ENCODE results near the gene FAM240A. TPM values are rescaled to one million over a fixed set of nuclear protein-coding genes. Genes with fewer than 3 reads are reported as not detected.
A peak's percentile ranks its signal among the peaks of the same experiment; 100 is the strongest.
"Not testable (repeated sequence)": the region's sequence is repeated elsewhere in the genome, so short reads cannot be mapped to it uniquely, and the experiment has no call there.

The FAM240A gene
- not detected in 2 replicates for total RNA-seq (2014; rRNA removed; shearing (Covaris generic))

DNA sequence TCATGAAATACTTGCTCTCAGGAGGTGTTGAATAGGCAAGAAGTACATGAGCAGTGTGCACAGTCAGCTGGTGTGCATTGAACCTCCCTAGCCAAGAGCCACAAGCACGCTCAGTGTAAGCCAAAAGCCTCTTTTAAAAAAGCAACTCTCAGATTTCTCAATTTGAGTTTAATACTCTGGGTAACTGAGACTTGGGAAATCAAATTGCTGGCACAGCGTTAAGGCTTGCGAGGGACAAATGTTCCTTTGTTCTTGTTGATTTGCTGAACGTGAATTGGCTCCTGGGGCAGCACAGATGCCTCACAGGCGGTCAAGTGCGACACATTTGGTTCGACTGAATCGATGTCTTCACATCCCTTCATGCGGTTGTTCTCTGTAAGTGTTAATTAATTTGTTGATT, at the start of gene FAM240A:
Gene FAM240A (plus strand): TSS at position 202 of the 400 bp plus-strand sequence. CDS start 159 bp downstream, at position 361.
- no peaks in the 10 kb centered on the region for H3K27me3 ChIP-seq
- no peaks in the 10 kb centered on the region for H3K9me3 ChIP-seq (replicated peaks)
- no peak within 1 kb of the TSS for H3K4me3 ChIP-seq
- DNase-seq, result peak in 1 of 2 experiments; percentile 49
- no peaks in the 10 kb centered on the region for H3K36me3 ChIP-seq
- peaks cover 4% of the 10 kb centered on the region; the same call in 1 of the 2 replicates for H3K4me1 ChIP-seq
- no peak within 1 kb of the TSS for H3K27ac ChIP-seq

GRCh38 chr3:46564190-46565021, 47.9 kb upstream of the FAM240A start:
- H3K4me3 ChIP-seq, result no peak overlapping the region
- H3K36me3 ChIP-seq, result no peaks in the 10 kb centered on the region
- DNase-seq, result no peak

DNA sequence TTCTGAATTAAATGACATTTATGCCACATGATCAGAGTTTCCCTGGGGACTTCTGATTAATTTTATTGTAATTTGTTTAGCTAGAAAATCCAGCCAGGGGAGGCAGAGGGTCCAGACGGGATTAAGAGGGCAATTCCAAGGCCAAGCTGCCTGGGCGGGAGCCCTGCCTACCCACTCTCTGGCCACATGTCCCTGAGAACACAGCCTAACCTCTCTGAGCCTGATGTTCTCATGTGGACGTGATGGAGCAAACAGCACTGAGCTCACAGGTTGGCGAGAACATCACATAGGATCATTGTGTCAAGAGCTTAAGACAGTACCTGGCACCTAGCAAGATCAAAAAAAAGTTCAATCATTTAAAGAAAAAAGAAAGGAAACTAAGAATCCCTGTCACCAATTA, 47.2 kb upstream of the FAM240A start:
- Histone ChIP-seq H3K27ac (no peak overlapping the region), H3K36me3 (no peaks in the 10 kb centered on the region), H3K4me1 (no peaks in the 10 kb centered on the region), H3K9me3 (replicated peaks) (no peaks in the 10 kb centered on the region), H3K27me3 (no peaks in the 10 kb centered on the region), H3K4me3 (no peak overlapping the region)
- no peak for DNase-seq

More at GRCh38 chr3:46564190-46565021, 47.9 kb upstream of the FAM240A start:
- H3K4me1 ChIP-seq, result no peaks in the 10 kb centered on the region
- no peak overlapping the region for H3K27ac ChIP-seq
- H3K27me3 ChIP-seq, result no peaks in the 10 kb centered on the region
- no peaks in the 10 kb centered on the region for H3K9me3 ChIP-seq (replicated peaks)

DNA sequence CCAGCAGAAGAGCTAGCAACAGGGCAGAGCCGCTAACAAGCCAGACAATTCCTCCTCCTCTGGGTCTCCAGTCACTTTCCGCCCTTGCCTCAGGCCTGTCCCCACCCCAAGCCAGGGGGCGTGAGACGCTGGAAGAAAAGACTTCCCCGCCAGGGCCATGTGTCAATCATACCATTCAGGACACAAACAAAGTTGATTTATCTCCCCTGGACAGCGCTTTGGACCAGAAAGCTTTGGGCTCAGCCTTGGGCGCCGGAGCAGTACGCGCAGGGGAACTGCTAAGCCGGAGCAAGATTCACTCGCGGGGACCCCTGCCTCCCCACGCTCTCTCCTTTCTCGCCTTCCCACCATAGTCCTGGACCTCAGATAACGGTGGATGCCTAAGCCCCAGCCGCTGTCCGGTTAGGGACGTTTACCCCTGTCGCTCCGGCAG, 46.7 kb upstream of the FAM240A start:
- DNase-seq, result no peak
- H3K9me3 ChIP-seq (replicated peaks), result no peaks in the 10 kb centered on the region
- H3K4me3 ChIP-seq, result no peak overlapping the region
- H3K27ac ChIP-seq, result no peak overlapping the region
- H3K4me1 ChIP-seq, result no peaks in the 10 kb centered on the region
- no peaks in the 10 kb centered on the region for H3K36me3 ChIP-seq
- H3K27me3 ChIP-seq, result no peaks in the 10 kb centered on the region

- H3K27ac ChIP-seq, result no peak within 1 kb of the TSS
These were observed 46.2 kb upstream of the FAM240A start, which contains the start of gene LRRC2 for GRCh38 chr3:46566040-46566641. LRRC2 (minus strand) TSS chr3:46566302; CDS start chr3:46551591, 14,711 bp downstream.

DNA sequence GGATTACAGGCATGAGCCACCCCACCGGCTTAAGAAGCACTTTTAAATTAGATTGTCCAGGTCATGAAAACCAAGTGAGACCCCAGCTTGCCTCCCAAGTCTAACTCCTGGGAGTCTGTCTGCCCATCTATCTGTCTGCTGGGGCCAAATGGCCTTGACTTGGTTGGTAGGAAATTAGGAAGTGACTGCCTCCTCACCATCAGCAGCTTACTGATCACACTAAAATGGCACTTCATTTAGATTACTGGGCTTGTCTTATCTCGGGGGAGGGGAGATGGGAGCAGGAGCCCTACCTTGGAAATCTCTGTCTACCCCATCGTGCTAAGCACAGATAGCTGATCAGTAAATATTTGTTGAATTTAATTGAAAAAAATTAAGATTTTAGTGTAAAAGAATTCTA, 40.6 kb upstream of the FAM240A start:
- Histone ChIP-seq H3K9me3 (replicated peaks) (no peaks in the 10 kb centered on the region), H3K36me3 (no peaks in the 10 kb centered on the region), H3K4me1 (no peaks in the 10 kb centered on the region), H3K27ac (no peak overlapping the region), H3K27me3 (no peaks in the 10 kb centered on the region), H3K4me3 (no peak overlapping the region)
- DNase-seq, result no peak

More at GRCh38 chr3:46566040-46566641, 46.2 kb upstream of the FAM240A start, which contains the start of gene LRRC2:
- Histone ChIP-seq H3K9me3 (replicated peaks) (no peaks in the 10 kb centered on the region), H3K4me1 (no peaks in the 10 kb centered on the region), H3K27me3 (no peaks in the 10 kb centered on the region), H3K36me3 (no peaks in the 10 kb centered on the region), H3K4me3 (no peak within 1 kb of the TSS)
- no peak for DNase-seq

DNA sequence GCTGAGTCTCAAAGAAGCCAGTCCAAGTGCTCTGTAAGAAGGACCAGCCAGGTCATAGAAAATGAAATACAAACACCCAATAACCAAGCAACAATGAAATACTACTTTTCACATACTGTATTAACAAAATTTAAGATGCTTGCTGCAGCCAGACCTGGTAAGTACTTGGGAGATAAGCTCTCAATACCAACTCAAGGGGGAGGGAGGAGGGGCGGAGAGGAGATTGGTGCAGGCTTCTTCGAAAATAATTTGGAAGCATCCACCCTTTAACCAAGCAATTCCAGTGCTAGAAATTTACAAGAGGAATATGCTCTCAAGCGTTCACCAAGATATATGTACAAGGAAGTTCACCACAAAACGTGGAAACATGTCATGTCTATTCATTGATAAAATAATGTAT, 38.6 kb upstream of the FAM240A start:
- Histone ChIP-seq H3K36me3 (no peaks in the 10 kb centered on the region), H3K4me3 (no peak overlapping the region), H3K9me3 (replicated peaks) (no peaks in the 10 kb centered on the region), H3K27ac (no peak overlapping the region), H3K27me3 (no peaks in the 10 kb centered on the region), H3K4me1 (no peaks in the 10 kb centered on the region)
- DNase-seq, result no peak

DNA sequence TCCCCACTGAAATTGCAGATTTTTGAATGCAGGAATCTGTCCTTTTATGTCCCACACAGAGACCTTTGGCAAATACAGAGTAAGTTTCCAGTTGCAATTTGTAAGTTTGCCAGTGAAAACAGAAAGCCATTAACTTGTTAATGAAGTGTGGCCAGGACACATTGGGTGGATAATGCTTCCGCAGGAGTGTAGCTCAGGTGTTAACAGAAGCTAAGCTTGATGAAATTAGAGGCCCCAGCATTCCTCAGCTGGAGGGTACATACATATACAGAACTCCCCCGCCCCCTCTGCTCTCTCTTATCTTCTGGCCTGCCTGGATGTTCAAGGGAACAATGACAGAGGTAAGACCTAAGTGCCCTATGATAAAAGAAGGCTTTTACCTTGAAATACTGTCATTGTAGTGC, 38.1 kb upstream of the FAM240A start:
- H3K9me3 ChIP-seq (replicated peaks), result no peaks in the 10 kb centered on the region
- no peaks in the 10 kb centered on the region for H3K27me3 ChIP-seq
- no peak overlapping the region for H3K27ac ChIP-seq
- DNase-seq, result no peak
- no peaks in the 10 kb centered on the region for H3K4me1 ChIP-seq
- no peaks in the 10 kb centered on the region for H3K36me3 ChIP-seq
- no peak overlapping the region for H3K4me3 ChIP-seq

DNA sequence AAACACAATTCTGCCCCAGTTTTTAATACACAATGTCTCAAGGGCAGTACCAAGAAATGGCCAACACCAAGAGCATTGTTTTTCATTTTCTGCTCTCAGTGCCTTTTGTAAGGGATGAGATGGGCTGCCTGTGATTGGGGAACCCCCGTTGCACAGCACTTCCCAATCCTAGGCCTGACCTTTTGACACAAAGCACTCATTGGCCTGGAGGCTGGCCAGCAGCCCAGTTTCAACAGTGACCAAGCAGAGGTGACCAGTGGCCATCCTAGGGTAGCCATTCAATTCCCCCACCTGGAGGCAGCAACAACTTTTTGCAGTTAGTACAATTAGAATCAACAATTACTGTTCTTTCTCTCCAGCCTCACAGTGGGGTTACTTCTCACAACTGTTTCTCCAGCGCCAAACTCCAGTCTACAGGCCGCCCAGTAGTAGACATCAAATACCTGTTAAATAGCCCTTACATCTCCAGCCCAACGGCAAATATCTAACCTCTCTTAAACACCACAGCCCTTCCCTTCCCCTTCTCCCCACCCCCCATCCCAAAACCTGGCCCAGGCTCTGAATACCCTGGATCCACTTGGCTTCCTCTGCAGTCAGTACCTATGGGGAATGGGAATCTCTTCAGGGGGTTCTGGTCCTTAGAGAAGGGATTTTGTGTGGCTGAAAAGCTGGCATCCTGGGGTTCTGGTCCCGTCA, 37.3 kb upstream of the FAM240A start:
- no peak for DNase-seq
- no peaks in the 10 kb centered on the region for H3K36me3 ChIP-seq

DNA sequence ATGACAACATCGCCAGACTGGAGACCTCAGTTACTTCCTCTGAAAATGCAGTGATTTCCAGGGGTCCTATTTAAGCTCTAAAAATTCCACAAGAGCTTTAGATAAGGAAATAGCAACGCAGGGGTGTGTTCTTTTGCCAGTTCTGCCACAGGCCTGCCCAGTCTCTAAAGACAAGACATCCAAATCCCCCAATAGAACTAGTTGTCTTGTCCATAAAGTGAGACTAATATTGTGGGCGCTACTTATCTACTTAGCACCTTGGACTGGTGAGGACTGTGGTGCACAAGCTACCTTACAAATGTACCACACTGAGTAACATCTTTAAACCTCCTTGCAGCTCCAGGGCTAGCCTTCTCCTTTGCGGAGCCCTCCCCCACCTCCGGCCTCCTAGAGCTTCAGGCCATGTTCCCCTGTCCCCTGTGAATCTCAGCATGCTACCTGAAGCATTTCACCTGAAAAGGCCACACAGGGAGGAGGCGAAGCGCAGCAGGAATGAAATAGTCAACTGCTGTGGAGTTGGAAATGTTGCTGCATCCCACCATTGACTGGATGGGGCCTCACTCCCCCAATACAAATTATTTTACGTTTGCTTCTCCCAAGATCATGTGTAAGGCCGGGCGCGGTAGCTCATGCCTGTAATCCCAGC, 36.6 kb upstream of the FAM240A start:
- Histone ChIP-seq H3K27ac (no peak overlapping the region), H3K27me3 (no peaks in the 10 kb centered on the region), H3K4me1 (no peaks in the 10 kb centered on the region), H3K4me3 (no peak overlapping the region), H3K36me3 (no peaks in the 10 kb centered on the region), H3K9me3 (replicated peaks) (no peaks in the 10 kb centered on the region)
- no peak for DNase-seq

More for the DNA sequence above, 37.3 kb upstream of the FAM240A start:
- H3K27ac ChIP-seq, result no peak overlapping the region
- H3K4me3 ChIP-seq, result no peak overlapping the region
- no peaks in the 10 kb centered on the region for H3K27me3 ChIP-seq
- no peaks in the 10 kb centered on the region for H3K9me3 ChIP-seq (replicated peaks)
- no peaks in the 10 kb centered on the region for H3K4me1 ChIP-seq

- H3K36me3 ChIP-seq, result no peaks in the 10 kb centered on the region
- no peak for DNase-seq
- no peaks in the 10 kb centered on the region for H3K27me3 ChIP-seq
- no peaks in the 10 kb centered on the region for H3K9me3 ChIP-seq (replicated peaks)
- H3K4me3 ChIP-seq, result no peak overlapping the region
- H3K4me1 ChIP-seq, result no peaks in the 10 kb centered on the region
- no peak overlapping the region for H3K27ac ChIP-seq
These were observed 35.9 kb upstream of the FAM240A start for GRCh38 chr3:46576386-46576785.

DNA sequence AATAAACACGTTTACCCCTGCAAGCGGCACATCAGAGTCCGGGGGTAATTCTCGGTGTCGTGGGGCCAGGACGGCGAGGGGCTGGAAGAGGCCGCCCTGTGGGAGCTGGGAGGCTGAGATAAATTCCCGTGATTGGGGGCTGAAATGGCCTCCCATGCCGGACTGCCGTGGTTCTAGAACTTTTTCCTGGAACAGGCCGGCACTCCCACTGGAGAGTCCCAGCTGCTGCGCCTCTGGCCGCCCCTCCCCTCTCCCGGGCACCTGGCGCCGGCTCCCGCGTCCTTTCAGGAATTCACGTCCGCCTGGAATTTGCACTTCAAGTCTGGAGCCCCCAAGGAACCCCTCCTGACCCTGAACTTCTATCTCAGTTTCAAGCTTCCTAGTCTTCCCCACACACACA, 35.4 kb upstream of the FAM240A start:
- Histone ChIP-seq H3K4me1 (no peaks in the 10 kb centered on the region), H3K27me3 (no peaks in the 10 kb centered on the region), H3K9me3 (replicated peaks) (no peaks in the 10 kb centered on the region), H3K27ac (no peak overlapping the region), H3K4me3 (no peak overlapping the region), H3K36me3 (no peaks in the 10 kb centered on the region)
- no peak for DNase-seq

- H3K4me1 ChIP-seq, result not testable (repeated sequence)
These were observed 34.6 kb upstream of the FAM240A start for GRCh38 chr3:46577580-46578249.

More at GRCh38 chr3:46577580-46578249, 34.6 kb upstream of the FAM240A start:
- not testable (repeated sequence) for H3K36me3 ChIP-seq; H3K9me3 ChIP-seq (replicated peaks); DNase-seq; H3K27ac ChIP-seq; H3K27me3 ChIP-seq; H3K4me3 ChIP-seq
